ENCODE measurements around the gene THEMIS.

DNA sequence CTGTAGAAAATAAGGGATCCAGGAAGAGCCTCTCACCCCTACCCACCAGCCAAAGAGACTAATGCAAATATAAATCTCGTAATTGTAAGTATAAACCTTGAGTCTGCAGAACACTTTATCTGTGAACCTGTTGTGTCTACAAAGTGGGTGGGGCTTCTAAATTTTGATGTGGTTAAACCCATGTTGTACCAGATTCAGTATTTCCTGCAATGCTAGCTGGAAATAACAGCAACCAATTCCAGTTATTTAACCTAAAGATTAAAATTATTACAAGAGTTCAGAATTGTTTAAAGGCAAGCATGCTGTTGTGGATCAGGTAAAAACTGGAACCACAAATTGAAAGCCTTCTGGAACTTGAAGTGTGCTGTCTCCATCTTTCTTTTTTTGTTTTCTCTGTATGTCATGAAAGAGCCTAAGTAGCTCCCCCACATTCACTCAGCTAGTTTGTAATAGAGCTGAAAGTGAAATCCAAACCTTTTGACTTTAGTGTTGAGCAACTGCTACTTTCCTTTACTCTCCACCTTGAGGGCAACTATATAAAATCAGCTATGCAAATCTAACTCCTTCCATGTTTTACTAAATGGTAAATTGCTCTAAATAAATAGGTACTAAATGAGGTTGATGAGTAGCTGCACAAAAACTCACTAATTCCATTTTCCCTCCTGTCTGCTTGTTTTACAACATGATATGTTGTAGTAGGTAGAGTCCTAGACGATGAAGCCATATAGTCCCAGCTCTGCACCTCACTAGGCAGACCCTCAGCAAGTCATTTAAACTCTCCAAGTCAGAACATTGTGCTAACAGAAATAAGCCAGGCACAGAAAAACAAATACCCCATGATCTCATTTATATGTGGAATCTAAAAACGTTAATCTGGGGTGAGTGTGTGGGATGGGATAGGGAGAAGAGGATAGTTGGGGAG, 17.9 kb upstream of the THEMIS start:
- no peak for TF ChIP-seq GATA2 (IDR thresholded peaks at IDR 0.05; ENCODE audit: low read depth, low read length)
- TF ChIP-seq GATA3 (IDR thresholded peaks at IDR 0.05; ENCODE audit: low read depth, low read length), result no peak
